GM19023 (cell line): ENCODE results near the gene FTCDNL1.

Experiments used
- ATAC-seq: cut with Tn5 transposase; IDR thresholded peaks from one replicate; pipeline ENCODE4 v1.9.1; 2021; ENCODE audit warnings: mild to moderate bottlenecking, moderate library complexity; ENCODE audit not compliant: unreplicated experiment

The FTCDNL1 gene

DNA sequence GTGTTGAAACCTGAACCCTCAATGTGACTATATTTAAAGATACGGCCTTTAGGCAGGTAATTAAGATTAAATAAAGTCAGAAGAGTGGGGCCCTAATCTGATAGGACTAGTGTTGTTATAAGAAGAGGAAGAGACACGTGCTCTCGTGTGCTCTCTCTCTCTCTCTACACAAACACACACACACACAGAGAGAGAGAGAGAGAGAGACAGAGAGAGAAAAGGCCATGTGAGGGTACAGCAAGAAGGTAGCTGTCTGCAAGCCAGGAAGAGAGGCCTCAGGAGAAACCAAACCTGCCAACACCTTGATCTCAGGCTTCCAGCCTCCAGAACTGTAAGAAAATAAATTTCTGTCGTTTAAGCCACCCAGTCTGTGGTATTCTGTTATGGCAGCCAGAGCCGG lies 106.7 kb downstream of the FTCDNL1 start:
- ATAC-seq: no peak

DNA sequence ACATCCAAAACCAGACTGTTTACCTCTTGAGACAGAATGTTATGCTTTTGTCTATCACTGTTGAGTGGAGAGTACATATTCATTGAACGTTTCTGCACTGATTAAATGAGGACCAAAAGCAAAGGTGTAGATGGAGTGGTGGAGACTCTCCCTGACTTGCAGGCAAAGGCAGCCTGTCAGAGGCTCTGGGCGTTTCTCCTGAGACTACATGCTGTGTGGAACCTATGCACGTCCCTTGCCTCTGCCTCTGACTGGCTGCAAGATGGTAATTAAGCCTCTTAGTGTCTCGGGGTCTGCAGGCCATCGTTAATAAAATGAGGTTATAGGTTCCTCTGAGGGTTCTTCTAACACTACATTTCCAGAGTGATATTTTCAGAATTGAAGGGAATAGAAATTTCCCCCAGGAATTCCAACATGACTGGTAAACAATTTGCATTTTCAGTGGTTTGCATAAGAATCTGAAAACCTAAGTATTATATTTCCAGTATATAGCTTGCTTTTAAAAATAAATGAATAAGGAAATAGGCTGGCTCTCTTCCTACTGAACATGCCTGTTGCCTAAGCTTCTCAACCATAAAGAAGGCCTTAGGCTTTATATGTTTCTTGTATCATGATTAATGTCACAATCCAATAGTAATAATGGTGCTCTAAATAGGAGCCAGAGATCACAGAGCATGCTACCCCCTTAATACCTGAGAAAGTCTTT lies 107.4 kb downstream of the FTCDNL1 start:
- ATAC-seq: no peak

DNA sequence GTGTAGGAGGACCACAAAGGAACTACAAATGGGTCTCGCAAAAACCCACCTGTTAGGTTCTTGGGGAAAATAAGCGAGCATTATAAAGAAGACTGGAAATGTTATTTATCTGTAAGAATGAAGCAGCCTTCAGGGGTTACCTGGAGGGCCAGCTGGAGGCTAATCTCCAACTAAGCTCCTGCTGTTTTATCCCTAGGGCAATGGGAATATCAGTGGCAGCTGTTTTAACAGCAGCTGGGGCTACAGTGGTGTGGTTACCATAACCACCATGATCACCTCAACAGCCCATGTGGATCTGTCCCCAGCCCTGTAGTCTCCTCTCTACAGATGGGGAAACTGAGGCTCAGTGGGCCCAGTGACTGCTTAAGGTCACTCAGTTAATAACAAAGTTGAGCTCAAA lies 108.1 kb downstream of the FTCDNL1 start:
- no peak for ATAC-seq

DNA sequence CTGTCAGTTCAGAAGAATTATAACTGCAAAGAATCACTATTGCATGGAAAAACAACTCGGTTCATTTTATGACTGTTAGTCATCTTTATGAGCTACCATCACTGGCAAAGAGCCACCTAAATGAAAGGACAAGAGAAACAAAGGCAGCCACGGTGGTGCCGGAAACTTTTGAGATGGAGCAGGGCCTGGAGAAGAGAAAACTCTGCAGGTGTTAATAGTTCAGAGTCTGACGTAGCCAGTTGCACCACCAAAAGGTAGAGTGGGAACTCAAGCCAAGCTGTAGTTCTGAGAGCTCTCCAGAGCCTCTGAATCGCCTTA lies 110.9 kb downstream of the FTCDNL1 start:
- ATAC-seq: no peak

DNA sequence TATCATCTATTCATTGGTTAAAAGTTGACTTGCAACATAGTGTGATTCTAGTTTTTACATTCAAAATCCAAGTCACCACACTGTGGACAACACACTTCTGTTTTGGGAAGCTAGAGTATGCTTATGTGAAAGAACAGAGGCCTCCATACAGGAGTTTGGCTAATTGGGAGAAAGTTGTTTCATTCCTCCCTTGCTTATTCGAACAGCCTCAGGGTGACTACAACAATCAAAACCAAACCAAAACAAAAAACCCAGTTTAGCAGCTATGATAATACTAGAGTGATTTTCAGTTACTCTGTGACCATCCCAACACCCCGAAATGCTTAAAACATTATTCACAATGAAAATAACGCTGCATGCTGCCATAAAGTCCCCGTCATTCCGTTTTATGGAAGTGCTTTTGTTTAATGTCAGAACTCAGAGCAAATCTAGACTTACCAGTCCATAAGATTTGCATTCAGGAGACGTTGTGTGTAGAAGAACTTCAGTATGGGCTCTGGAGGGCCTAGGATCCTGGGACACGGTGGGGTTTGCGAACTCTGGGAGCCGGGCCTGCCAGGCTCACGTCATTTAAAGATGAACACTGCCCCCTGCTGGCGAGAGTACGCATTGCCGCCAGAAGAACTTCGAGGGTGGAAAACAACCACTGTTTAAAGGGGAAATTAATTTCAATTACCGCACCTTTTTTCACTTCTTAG lies 111.4 kb downstream of the FTCDNL1 start:
- peak; percentile 70 for ATAC-seq

DNA sequence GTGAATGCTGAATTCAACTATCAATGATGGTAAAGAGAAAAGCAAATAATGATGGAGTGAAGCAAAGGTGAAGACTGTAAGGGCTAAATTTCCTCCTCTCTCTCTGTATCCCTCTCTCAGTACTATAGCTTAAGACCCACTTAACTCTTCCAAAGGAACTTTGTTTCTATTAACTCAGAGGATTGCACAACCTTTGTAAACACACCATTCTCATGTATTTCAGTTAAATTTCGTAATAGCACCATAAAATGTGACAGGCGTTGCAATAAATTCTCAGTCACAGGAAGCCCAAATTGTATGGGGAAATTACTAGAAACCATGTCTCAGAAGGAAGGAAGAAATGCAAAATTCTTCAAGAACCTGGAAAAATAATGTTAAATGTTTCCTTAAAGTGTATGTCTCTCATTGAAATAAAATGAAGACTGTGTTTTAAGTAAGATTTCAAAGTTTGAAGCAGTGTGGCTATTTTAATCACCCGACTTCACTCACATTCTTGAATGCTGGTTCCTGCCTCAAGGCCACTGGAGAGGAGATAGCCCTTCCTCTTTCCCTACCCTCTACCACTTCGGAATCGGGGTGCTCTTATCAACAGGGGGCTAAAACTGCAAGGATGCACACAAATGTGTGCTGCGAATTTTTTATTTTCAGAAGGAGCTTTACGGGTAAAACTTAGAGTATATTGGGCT lies 112.1 kb downstream of the FTCDNL1 start:
- ATAC-seq: no peak

DNA sequence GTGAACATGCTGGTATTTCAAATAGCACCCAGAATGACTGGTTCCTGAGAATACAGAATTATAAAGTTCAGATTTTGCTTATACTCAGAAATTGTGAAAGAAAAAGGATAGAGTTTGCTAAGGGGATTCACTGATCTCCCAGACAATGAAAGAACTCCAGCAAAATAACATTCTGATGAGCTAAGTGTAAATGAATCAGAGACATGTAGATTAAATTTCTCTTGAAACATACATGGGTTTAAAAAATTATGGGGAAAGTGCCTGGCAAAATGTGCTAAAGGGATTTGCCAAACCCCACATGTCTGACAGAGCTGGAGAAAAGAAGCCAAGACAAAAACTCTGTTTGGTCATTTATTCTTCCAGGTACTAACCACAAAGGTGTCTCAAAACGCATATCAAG lies 116.3 kb downstream of the FTCDNL1 start:
- ATAC-seq: no peak

DNA sequence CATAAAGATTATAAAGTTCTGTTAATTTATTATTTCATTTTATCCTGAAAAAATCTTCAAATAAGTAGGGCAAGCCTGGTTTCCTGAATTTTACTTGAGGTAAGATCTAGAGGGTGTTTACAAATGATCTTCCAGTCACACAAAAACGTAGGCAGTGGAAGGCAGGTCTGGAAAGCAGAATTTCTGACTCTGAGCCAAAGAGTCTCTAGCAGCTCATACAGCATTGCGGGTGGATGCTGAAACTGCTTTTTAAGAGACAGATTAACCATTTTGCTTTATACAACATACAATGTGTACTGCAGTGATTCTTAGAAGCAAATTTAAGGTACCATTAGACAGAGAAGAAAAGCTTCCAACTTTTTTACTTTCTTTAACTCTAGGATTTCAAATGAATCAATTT lies 117.0 kb downstream of the FTCDNL1 start:
- no peak for ATAC-seq

DNA sequence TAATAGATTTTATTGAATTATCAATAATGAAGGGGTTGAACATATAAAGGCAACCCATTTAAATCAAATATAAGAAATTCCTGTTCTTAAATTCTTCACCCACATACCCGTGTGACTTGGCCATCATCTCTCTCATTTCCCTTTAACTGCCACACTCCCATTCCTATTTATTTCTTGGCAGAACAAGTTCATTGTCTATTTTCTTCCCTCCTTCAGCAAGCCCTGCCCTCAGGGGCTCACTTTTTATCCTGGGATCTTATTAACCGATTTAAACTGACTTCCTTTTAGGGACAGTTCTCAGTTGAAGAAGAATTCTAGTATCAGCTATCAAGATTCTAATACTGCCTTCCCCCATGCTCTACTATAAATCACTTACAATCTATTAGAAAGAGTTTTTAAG lies 123.2 kb downstream of the FTCDNL1 start:
- ATAC-seq: no peak

DNA sequence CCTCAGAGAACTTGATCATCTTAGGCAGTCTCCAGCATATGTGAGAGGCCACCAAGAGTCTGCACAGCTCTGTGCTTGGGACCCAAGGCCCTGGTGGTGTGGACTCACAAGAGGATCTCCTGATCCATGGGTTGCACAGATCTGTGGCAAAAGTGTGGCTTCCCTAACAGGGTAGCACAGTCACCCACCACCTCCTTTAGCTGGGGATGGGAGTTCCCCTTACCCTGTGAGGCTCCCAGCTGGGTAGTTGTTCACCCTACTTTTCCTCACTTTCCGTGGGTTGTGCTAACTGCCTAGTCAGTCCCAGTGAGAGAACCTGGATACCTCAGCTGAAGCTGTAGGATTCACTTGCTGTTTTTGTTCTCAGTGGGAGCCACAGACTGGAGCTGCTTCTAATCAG lies 123.7 kb downstream of the FTCDNL1 start:
- ATAC-seq: no peak

DNA sequence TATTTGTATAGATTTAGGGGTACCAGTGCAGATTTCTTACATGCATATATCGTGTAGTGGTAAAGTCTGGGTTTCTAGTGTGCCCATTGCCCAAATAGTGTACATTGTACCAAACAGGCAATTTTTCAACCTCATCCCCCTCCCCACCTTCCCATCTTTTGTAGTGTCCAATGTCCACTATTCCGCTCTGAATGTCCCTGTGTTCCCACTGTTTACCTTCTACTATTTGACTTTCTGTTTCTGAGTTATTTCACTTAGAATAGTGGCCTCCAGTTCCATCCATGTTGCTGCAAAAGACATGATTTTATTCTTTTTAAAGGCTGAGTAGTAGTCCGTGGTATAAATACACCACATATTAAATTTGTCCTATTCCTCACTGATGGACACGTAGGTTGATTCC lies 132.9 kb downstream of the FTCDNL1 start:
- ATAC-seq: no peak

DNA sequence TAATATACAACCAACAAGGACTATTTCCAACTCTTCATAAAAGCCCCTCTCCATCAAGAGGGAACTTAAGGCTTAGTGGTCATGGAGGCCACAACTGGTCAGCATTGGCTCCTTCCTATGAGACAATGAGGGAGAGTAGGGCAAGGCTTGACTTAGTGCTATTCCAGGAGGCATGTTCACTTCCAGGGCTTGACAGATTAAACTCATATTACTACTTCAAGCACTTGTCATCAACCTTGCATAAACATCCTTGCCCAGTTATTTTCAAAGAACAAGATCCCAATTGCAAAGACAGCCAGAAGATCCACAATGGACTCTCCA lies 133.4 kb downstream of the FTCDNL1 start:
- no peak for ATAC-seq

DNA sequence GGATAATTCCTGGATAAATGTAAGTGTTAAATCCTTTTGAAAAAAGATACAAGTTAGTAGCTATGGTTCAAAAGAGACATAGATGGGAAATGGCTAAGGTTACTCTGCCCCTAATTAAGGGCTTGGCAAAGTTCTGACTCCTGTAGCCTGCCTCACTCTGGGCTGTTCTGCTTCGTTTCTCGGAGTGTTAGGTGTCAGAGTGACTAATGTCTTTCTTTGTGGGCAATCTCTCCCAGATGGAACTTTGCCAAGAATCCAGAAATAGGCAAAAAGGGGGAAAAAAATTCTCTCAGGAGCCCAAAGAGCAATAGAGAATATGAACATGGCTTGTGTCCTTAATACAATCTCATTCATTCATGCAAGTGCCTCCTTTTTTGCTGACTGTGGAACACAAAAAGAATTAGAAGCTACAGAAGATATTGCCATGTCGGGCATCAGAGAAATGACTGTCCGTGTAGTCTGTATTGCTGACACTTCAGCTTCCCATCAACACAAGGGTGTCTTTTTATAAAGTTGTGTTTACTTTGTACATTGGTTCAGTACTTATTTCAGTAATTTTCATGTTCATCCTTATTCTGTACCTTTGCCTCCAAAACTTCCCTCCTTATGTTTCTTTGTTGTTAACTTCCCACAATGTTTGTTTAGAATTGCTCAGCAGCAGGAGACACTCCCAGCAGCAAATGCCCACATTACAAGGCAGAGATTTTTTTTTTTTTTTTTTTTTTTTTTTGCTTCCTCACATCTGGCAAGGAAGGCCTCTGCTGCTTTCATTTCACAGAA lies 134.0 kb downstream of the FTCDNL1 start:
- ATAC-seq: no peak

DNA sequence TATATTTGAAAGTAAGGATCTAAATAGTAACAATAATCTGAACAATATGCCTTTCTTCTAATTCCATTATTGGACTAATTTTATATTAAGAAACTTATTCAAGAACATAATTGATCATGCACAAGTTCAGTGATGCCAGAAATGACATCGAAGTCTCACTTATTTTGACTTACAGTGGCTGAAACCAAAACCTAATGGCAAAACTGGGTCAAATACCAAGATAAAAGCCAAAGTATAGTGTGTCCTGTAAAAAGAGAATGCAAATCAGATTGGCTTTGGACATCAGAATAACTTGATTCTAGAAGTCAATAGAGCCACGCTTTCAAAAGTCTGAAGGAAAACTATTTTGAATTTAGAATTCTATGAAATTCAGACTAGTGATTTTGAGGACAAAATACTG lies 137.2 kb downstream of the FTCDNL1 start:
- ATAC-seq: no peak

DNA sequence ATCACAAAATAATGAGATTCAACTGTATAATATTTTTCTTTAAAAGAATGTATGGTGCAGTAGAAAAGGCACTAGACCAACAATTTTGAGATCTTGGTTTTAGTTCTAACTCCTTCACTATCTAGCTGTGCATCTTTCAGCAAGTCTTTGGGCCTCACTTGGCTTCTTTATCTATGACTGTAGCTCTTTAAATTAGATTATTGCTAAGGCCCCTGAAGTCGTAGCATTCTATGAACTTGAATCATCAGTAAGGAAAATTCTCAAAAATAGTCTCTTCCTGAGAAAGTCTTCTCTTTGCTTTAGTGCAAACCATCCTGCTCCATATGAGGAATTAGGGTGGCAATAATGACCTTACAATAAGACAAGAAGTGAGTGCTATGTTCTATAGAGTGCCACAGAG lies 140.4 kb downstream of the FTCDNL1 start:
- no peak for ATAC-seq
